Fibroblast of gingiva (primary cell): ENCODE data around the gene SLC30A1.
"Not testable (repeated sequence)": the region's sequence is repeated elsewhere in the genome, so short reads cannot be mapped to it uniquely, and the experiment has no call there.

Source experiments
- DNase-seq: peaks from one replicate; pipeline ENCODE4 v3.0.0-alpha.2; 2011; ENCODE audit warnings: low read depth

The SLC30A1 gene

DNA sequence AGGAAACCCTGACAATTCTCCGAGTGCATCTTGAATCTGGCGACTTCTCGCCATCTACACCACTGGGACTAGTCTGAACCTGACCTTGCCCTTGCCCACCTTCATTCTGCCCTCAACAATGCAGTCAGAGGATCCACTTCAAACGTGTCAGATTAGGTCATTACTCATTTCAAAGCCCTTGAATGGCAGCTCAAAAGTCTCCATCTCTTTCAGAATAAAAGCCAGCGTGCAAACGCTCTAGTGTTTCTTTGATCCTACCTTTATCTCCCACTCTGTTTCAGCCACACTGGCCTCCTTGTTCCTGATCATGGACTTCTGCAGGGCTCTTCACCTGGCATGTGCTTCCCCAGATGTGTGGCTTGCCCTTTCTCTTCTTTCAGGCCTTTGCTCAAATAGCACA, 31.3 kb downstream of the SLC30A1 start:
- DNase-seq = no peak

DNA sequence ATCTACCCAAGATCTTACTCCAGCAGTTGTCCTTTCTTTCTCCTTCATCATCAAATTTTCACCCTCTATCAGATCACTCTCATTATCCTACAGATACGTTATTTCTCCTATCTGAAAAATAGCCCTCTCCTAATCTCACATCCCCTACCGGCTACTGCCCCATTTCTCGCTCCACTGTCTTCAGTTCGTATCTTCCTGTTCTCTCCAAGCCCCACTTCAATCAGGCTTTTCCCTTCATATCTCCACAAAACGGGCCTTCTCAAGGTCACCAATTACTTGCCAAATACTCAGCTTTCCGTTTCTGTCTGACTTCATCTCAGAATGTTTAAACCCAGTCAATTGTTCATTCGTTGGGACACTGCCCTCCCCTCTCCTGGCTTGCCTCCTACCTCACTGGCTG, 32.4 kb downstream of the SLC30A1 start:
- DNase-seq = no peak

DNA sequence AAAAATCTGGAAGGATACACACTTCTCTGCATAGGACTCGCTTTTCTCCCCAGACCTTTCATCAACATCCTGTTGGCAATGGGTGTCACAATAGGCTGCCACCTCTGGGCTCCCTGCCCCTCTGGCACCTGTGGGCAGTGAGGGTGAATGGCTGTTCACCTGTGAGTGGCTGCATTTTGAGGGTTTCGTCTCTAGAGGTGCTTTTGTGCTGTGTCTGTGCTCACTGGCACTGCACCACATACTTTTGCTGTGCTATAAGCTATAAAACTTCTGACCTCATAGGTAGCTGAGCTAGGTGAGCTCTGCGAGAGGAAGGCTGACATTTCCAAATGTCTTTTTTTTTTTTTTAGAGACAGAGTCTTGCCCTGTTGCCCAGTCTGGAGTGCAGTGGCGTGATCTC, 35.9 kb downstream of the SLC30A1 start:
- no peak for DNase-seq

DNA sequence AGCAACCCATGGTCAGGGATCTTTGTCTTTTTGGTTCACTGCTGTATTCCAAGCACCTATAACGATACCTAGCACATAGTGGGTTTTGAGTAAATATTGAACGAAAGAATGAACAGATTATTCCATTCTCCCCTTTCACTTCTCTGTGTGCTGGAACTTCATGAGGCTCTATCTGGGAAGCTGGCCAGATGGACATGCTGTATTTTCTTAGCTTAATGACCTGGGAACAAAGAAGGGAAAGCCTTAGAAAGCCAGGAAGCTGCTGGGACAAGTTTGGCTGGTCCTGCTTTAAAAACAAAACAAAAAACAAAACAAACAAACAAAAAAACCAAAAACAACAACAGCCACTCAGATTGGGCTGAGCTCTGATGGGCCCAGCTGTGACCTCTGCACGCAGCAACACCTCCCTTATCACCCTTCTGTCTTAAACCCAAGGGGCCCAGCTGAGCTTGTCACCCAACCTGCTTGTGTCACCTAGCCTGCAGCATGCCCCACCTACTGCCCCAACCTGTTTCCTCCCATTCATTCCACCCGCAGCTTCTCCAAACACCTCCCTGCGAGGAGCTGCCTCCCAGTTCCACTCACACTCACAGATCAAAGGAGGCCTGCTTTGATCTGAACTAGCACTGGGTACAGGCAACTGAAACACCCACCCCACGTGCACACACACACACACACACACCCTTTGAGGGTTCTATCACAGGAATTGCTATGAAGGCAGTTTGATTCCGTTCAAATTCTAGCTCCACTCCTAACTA, 37.1 kb downstream of the SLC30A1 start:
- no peak for DNase-seq

DNA sequence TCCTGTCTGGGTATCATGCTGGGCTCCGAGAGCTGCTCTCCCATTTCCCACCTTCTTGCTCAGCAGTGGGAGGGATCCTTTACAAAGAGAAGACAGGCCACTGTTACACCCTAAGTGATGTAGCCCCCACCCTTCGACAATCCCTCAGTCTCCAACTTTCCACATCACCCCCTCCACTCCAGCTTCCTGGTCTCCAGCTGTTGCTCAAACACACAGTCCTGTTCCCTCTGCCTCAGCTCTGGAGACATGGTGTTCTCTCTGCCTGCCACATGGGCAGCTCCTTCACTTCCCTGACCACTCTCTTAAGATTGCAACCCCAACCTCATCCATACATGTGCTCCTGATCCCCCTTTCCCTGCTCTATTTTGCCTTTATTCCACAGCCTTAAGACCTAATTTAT, 37.7 kb downstream of the SLC30A1 start:
- no peak for DNase-seq

DNA sequence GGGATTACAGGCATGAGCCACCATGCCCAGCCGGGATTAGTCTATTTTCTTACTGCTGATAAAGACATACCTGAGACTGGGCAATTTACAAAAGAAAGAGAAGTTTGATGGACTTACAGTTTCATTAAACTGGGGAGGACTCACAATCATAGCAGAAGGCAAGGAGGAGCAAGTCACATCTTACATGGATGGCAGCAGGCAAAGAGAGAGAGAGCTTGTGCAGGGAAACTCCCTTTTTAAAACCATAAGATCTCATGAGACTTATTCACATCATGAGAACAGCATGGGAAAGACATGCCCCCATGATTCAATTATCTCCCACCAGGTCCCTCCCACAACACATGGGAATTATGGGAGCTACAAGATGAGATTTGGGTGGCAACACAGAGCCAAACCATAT, 38.1 kb downstream of the SLC30A1 start:
- not testable (repeated sequence) for DNase-seq

DNA sequence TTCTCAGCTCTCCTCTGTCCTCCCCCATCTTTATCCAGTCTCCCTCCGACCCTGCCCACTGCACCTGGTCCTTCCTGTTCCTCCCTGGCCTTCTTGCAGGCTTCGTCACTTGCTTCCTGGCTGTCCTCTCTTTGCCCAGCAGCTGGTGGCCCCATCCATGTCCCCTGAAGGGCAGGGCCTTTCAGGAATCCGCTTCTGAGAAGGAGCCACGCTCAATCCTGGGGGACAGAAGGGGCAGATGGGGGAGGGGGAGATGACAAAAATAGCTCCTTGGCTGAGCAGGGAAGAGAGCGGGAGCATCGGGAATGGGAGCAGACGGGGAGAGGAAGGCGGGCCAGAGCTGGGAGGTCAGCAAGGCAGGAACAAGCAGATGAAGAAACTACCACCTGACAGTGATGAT, 40.7 kb downstream of the SLC30A1 start:
- DNase-seq = no peak

DNA sequence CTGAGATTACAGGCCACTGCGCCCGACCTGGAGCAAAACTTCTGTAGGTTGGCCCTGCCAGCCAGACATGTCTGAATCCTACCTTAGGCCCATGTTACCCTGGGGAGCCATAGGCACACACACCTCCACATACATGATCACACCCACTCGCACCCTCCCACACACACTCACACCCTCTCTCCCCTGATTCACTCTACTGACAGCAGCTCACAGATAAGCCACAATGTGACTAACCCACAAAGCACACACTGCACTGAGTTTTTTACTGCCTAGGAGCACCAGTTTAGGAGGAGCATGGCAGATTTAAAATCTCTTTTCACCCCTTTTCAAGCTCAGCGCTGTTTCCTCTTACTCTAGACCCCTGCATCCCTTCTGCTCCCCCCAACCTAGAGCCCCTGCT, 41.7 kb downstream of the SLC30A1 start:
- no peak for DNase-seq

DNA sequence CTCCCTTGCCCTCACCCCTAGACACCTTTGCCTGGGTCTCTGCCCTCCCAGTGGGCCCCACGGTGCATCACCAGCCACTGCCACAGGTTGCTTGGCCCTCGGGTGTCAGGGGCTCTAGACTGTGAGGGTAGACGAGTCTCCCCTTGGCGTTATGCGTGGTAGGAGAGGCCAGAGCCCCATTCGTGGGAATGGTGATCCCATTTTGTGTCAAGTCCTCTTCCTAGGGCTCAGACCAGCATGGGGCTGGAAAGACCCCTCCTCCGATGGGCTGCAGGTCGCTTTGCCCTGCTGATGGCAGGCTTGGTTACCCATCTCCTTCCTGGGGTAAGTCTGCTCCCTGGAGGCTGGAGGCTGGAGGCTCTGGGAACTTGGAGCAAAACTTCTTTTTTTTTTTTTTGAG, 42.4 kb downstream of the SLC30A1 start:
- DNase-seq = no peak

DNA sequence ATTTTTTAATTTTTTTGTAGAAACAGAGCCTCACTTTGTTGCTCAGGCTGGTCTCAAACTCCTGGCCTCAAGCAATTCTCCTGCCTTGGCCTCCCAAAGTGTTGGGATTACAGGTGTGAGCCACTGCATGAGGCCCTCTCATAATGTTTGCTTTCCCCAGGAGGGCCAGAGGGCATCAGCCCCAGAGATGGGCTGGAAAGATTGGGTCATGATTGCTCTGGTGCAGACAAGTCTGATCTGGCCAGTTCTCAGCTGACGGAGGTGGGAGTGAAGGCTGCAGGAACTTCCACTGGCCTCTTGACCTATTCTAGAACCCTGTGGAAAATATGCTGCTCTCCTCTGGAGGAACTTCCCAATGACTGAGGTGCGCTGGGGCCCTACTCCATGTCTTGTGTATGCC, 43.6 kb downstream of the SLC30A1 start:
- DNase-seq = no peak

DNA sequence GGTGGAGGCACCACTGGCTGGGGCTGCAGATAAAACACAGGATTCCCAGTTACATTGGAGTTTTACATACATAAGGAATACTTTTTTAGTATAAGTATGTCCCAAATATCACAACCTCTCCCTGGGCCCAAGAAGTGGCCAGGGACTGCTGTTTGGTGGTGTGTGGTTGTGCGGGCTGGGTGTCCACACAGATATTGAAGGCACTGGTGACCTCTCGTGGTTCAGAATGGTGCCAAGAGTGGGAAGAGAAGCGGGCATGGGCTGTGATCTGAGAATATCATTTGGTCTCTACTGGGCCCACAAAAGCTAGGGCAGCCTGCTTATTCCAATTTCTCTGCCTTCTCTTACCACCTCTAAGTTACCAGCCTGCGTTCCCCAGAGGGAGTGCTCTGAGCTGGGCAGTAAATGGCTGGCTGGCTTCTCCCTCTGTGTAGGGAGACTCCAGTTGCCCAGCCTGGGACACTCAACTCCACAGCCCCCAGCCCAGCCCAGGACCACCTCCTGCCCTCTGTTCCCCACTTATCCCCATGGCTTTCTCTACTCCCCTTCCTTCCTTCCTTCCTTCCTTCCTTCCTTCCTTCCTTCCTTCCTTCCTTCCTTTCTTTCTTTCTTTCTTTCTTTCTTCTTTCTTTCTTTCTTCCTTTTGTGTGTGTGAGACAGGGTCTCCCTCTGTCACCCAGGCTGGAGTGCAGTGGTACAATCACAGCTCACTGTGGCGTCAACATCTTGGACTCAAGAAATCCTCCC, 44.2 kb downstream of the SLC30A1 start:
- no peak for DNase-seq

DNA sequence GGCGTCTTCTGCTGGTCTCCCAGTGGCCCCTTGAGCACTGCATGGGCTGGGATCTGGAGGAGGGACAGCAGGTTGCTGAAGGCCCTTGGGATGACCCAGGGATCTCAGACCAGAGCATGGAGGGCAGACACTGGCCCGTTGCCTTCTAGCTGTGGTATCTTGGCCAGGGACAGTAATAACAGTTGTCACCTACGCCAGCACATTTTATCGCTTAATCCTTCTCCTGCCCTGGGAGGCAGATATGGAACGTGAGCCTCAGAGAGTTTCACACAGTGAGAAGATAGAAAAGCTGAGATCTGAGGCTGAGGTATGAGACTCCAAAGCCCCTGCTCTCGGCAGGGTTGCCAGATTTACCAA, 46.9 kb downstream of the SLC30A1 start:
- no peak for DNase-seq

DNA sequence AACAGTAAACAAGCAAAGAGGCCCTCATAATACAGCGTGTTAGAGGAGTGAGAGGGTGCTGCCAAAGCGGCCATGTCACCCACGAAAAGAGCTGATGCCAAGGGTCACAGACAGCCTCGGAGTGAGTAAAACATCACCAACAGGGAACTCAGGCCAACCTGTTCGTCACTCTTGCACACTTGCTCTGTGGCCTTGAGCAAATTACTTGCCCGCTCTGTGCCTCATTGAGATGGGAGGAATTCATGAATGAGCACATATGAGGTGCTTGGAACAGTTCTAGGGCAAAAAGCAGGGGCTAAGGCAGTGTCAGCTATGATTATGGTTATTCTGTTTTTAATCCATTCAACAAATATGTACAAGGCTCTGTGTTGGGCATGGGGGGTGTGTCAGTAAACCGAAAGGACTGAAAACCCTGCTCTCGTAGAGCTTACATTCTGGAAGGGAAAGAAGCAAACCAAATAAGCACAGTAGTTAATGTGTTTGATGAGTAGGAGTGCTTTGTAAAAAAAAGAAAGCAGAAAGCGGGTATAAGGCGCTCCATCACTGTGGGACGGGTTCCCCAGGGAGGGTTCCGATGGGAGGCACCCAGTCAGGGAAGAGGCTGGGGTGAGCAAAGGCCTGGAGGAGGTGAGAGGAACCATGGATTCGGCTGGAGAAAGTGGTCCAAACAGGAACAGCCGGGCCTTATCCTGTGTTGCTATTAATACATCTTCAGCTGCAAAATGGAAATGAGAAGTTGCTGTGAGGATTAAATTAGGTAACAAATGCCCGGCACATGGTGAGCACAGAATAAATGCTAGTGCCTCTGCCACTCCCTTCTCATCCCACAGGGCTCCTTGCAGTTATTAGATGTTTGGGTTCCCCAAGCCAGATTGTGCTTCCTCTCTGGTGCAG, 47.5 kb downstream of the SLC30A1 start:
- no peak for DNase-seq

DNA sequence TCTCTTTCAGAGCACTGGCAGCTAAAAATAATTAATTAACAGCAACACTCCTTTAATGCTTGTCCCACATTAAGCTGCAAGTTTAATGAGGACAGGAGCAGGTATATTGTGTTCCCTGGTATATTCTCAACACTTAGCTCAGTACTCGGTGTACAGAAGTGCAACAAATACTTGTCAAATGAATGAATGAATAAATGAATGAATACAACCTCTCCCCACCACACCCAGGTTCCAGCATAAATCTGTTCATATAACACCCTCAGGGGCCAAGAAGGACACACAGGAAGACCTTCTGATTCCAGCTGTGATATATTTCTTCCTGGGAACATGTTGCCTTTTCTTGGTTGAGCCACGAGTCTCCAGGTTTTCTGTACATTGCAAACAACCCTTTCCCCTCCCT, 48.9 kb downstream of the SLC30A1 start:
- no peak for DNase-seq

DNA sequence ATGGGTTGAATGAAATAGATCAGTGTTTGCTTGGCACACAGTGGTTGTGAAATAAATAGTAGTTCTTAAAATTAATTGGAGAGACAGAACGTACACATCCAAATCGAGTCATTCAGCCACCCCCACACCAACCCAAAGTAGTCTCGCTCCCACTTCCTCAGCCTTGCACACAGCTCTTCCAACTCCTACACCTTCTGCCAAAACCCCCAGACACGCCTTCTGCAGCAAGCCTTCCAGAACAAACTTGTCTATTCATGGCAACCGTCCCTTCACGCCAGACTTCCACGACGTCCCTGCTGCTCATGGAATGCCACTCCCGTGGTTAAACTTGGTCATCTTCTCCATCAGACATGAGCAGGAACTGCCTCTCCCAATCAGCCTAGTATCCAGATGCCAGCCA, 49.5 kb downstream of the SLC30A1 start:
- DNase-seq = no peak

DNA sequence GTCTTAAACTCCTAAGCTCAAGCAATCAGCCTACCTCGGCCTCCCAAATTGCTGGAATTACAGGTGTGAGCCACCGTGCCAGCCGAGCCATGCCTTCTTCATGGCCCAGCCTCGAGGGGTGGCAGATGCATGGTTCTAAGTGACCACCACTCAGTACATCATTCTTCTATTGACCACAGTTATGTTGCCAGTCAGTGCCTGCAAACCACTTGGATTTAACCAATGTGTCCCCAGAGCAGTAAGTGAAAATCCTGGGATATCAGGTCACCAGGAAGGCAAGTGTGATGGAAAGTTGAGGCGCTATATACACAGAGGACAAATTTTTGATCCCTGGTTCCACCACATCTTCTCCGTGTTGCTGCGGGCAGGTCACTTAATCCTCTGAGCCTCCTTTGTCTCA, 50.0 kb downstream of the SLC30A1 start:
- DNase-seq = no peak

DNA sequence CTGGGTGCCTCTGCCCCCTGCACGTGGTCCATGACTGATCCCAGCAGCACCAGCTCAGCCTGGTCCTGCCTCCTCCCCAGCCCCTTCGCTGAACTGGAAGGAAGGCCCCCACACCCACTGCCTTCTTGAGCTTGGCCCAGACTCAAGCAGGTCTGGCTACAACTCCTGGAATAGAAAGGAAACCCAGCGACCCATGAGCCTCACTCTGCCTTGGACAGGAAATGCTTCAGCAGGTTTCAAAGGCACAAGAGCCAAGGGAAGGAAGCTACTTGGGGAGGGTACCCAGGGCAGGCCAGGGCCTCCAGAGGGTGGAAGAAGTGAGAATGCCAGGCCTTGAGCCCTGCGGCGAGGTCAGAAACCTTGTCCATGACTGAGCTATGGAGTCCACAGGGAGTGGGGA, 51.1 kb downstream of the SLC30A1 start:
- no peak for DNase-seq

DNA sequence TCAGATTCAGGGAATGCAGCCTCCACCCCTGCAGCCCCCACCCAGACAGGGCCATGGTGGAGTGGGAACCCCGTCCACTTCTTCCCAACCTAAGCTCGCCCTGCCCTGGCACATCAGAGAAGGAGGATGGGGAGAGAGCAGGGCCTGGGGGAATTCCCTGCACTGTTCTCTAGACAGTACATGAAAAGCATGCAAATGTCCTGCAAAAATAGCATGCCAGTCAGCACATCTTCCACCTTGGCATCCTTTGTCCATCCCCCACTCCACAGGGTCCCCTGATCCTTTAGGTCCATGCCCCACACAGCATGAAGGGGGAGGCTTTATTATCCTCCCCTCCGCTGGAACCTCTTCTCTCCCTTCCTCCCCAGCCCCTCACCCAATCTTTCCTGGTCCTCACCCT, 52.0 kb downstream of the SLC30A1 start:
- no peak for DNase-seq

DNA sequence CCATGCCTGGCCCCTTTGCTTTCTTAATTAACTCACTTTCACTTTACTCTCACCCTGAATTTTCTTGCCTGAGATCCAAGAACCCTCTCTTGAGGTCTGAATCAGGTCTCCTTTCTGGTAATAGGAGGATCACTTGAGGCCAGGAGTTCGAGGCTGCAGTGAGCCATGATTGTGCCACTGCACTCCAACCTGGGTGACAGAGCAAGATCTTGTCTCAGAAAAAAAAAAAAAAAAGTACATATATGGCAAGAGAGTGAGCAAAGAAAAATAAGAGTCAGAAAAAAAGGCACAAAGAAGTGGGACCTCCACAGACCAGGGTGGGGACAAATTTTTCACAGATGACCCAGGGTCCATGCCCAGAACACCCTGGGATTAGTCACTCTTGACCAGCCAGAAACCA, 52.9 kb downstream of the SLC30A1 start:
- no peak for DNase-seq

DNA sequence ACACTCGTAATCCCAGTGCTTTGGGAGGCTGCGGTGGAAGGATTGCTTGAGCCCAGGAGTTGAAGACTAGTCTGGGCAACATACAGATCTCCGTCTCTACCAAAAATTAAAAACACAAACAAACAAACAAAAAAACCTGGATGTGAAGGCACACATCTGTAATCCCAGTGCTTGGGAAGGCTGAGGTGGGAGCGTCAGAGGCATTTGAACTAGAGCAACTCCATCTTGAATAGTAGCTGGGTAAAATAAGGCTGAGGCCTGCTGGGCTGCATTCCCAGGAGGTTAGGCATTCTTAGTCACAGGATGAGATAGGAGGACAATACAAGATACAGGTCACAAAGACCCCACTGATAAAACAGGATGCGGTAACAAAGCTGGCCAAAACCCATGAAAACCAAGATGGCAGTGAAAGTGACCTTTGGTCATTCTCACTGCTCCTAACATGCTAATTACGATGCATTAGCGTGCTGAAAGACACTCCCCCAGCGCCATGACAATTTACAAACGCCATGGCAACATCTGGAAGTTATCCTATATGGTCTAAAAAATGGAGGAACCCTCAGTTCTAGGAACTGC, 53.8 kb downstream of the SLC30A1 start:
- DNase-seq = no peak

DNA sequence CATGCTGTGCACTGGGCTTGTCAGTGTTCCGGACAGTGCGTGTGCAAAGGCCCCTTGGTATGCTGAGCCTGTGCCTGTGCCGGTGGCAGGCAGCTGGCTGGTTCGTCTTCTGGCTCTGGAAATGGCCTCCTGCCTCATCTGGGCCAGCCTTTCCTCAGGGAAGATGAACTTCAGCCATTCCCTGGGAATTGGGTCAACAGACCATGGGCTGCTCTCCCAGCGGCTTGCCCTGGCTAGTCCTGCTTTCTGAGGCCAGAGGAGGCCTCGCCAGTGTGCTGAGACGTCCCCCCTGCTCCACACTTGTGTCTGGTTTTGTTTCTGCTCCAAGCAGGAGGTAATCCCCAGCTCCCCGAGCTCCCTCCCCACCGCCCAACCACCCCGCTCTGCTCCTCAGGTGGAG, 54.4 kb downstream of the SLC30A1 start:
- no peak for DNase-seq

DNA sequence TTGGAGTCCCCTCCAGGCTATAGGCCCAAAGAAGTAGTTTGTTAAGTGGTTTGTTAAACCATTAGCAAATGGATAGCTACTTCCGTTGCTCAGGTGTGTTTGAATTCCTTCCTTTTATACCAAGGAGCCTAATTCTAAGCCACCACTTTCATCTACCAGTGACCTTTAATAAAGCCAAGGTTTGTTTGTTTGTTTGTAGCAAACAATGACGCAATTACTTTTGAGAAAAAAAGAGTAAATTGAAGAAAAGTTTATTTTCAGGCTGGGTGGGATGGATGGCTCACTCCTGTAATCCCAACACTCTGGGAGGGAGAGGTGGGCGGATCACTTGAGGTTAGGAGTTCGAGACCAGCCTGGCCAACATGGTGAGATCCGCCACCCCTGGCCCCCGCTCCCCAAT, 56.2 kb downstream of the SLC30A1 start:
- no peak for DNase-seq
